ENCODE data around the gene WNT10A. TPM values are rescaled to one million over a fixed set of nuclear protein-coding genes. Genes with fewer than 3 reads are reported as not detected.

The WNT10A gene
- total RNA-seq, 1 donor from 2014 or later: 2.5 TPM

GRCh38 chr2:218857371-218858137, 23.1 kb upstream of the WNT10A start:
- H3K4me1 Mint-ChIP-seq (ENCODE audit: low read depth, unreplicated experiment): peaks cover 31% of the 10 kb centered on the region
- no peak overlapping the region for H3K4me2 ChIP-seq (ENCODE audit: low read length)
- TF ChIP-seq EZH2 (IDR thresholded peaks at IDR 0.05; ENCODE audit: insufficient read depth, low read length): no peak
- TF ChIP-seq, protein P1, sequence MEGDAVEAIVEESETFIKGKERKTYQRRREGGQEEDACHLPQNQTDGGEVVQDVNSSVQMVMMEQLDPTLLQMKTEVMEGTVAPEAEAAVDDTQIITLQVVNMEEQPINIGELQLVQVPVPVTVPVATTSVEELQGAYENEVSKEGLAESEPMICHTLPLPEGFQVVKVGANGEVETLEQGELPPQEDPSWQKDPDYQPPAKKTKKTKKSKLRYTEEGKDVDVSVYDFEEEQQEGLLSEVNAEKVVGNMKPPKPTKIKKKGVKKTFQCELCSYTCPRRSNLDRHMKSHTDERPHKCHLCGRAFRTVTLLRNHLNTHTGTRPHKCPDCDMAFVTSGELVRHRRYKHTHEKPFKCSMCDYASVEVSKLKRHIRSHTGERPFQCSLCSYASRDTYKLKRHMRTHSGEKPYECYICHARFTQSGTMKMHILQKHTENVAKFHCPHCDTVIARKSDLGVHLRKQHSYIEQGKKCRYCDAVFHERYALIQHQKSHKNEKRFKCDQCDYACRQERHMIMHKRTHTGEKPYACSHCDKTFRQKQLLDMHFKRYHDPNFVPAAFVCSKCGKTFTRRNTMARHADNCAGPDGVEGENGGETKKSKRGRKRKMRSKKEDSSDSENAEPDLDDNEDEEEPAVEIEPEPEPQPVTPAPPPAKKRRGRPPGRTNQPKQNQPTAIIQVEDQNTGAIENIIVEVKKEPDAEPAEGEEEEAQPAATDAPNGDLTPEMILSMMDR (IDR thresholded peaks at IDR 0.05; ENCODE audit: insufficient read depth, low read depth, low read length): no peak

DNA sequence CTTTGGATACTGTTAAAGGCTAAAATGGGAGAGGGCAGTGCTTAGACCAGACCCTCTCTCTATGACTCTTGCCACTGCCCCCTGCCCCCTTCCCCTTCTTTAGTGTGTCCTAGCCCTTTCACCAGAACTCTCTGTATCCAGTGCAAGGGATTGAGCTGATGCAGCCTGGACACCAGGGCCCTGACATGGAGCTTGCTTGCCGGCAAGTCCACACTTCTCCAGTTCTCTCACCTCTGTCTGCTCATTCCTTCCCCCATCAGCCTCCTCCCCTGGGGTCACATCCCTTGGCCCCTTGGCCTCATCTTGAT, 22.6 kb upstream of the WNT10A start:
- Mint-ChIP-seq H3K27ac (ENCODE audit: unreplicated experiment) (no peak overlapping the region), H3K36me3 (ENCODE audit: low read depth, unreplicated experiment) (peaks cover 4% of the 10 kb centered on the region), H3K27me3 (ENCODE audit: low read depth, unreplicated experiment) (peaks cover 86% of the 10 kb centered on the region), H3K4me3 (ENCODE audit: unreplicated experiment) (no peak overlapping the region), H3K9me3 (ENCODE audit: unreplicated experiment) (peaks cover 6% of the 10 kb centered on the region), H3K4me1 (ENCODE audit: low read depth, unreplicated experiment) (peaks cover 31% of the 10 kb centered on the region)
- H3K4me1 ChIP-seq (ENCODE audit: insufficient read depth, low read length): peaks cover 5% of the 10 kb centered on the region
- H3K9ac ChIP-seq (ENCODE audit: low read length): no peak overlapping the region
- no peaks in the 10 kb centered on the region for H3K9me3 ChIP-seq (ENCODE audit: insufficient read depth, low read depth, low read length)
- H3K27ac ChIP-seq (ENCODE audit: low read depth, low read length): no peak overlapping the region
- H3K4me2 ChIP-seq (ENCODE audit: low read length): no peak overlapping the region
- no peaks in the 10 kb centered on the region for H3K36me3 ChIP-seq (ENCODE audit: insufficient read depth, low read length)
- H2AFZ ChIP-seq (ENCODE audit: low read depth, low read length): no peak overlapping the region
- DNase-seq (ENCODE audit: low read depth): no peak
- FAIRE-seq: no peak
- H4K20me1 ChIP-seq (ENCODE audit: insufficient read depth, low read length): peaks cover 8% of the 10 kb centered on the region
- TF ChIP-seq, protein P1 (IDR thresholded peaks at IDR 0.05; ENCODE audit: insufficient read depth, low read depth, low read length): no peak
- no peak for TF ChIP-seq EZH2 (IDR thresholded peaks at IDR 0.05; ENCODE audit: insufficient read depth, low read length)
- H3K79me2 ChIP-seq (ENCODE audit: insufficient read depth, low read length): no peaks in the 10 kb centered on the region
- H3K4me3 ChIP-seq (ENCODE audit: insufficient read depth, low read depth, low read length): no peak overlapping the region
- H3K27me3 ChIP-seq (ENCODE audit: insufficient read depth, low read length): peaks cover 83% of the 10 kb centered on the region

More at GRCh38 chr2:218857371-218858137, 23.1 kb upstream of the WNT10A start:
- Histone ChIP-seq H2AFZ (ENCODE audit: low read depth, low read length) (no peak overlapping the region), H3K9me3 (ENCODE audit: insufficient read depth, low read depth, low read length) (no peaks in the 10 kb centered on the region), H3K79me2 (ENCODE audit: insufficient read depth, low read length) (no peaks in the 10 kb centered on the region), H4K20me1 (ENCODE audit: insufficient read depth, low read length) (peaks cover 8% of the 10 kb centered on the region), H3K36me3 (ENCODE audit: insufficient read depth, low read length) (no peaks in the 10 kb centered on the region), H3K4me3 (ENCODE audit: insufficient read depth, low read depth, low read length) (no peak overlapping the region), H3K9ac (ENCODE audit: low read length) (no peak overlapping the region), H3K27ac (ENCODE audit: low read depth, low read length) (no peak overlapping the region), H3K4me1 (ENCODE audit: insufficient read depth, low read length) (peaks cover 5% of the 10 kb centered on the region), H3K27me3 (ENCODE audit: insufficient read depth, low read length) (peaks cover 82% of the 10 kb centered on the region)
- Mint-ChIP-seq H3K4me3 (ENCODE audit: unreplicated experiment) (no peak overlapping the region), H3K27ac (ENCODE audit: unreplicated experiment) (no peak overlapping the region), H3K36me3 (ENCODE audit: low read depth, unreplicated experiment) (peaks cover 4% of the 10 kb centered on the region), H3K9me3 (ENCODE audit: unreplicated experiment) (peaks cover 6% of the 10 kb centered on the region), H3K27me3 (ENCODE audit: low read depth, unreplicated experiment) (peaks cover 87% of the 10 kb centered on the region)
- no peak for FAIRE-seq
- DNase-seq (ENCODE audit: low read depth): no peak
